Spinal cord (tissue), 10 donors: ENCODE data around the gene OSBPL7. TPM values are rescaled to one million over a fixed set of nuclear protein-coding genes. Genes with fewer than 3 reads are reported as not detected.

Source experiments
- DNase-seq, 6 donors: peaks; one replicate each; pipeline versions ENCODE4 v3.0.0 to v3.0.0-alpha.2; 2013 to 2015; ENCODE audit warnings: low spot score in 6 of 6, low read depth in 4 of 6
- H3K27ac ChIP-seq: one replicate; pipeline ENCODE4 v1.5.1; 2013; ENCODE audit warnings: low read depth, low read length, control low read depth
- H3K27me3 ChIP-seq: one replicate; pipeline ENCODE4 v1.6.1; 2013; ENCODE audit warnings: low read length; ENCODE audit not compliant: control insufficient read depth, insufficient read depth
- H3K36me3 ChIP-seq: one replicate; pipeline ENCODE4 v1.6.1; 2013; ENCODE audit warnings: low read length; ENCODE audit not compliant: control insufficient read depth, insufficient read depth
- H3K4me1 ChIP-seq: one replicate; pipeline ENCODE4 v1.6.1; 2013; ENCODE audit warnings: low read length; ENCODE audit not compliant: control insufficient read depth, insufficient read depth
- H3K4me3 ChIP-seq: one replicate; pipeline ENCODE4 v1.5.1; 2013; ENCODE audit warnings: low read depth, low read length, control low read depth
- H3K9me3 ChIP-seq: one replicate; pipeline ENCODE4 v1.6.1; 2013; ENCODE audit warnings: low read length; ENCODE audit not compliant: control insufficient read depth, insufficient read depth
- WGBS: methylation state at CpG from one replicate; pipeline ENCODE4 v1.1.5; 2013; ENCODE audit warnings: missing lambda C conversion rate; ENCODE audit not compliant: insufficient coverage; 5-methylcytosine and 5-hydroxymethylcytosine counted together
- polyA plus RNA-seq, 2 donors: library from polyadenylated mRNA; unstranded; fragments of 120-200 nt; gene quantifications; one replicate each; pipeline ENCODE4 v1.2.1, GENCODE V29; 2013; ENCODE audit not compliant: insufficient read length in 2 of 2
- total RNA-seq, 2 donors: library from RNA; depleted of rRNA in 1 of 2; stranded (reverse); fragments of 120-200 nt in 1 of 2; fragments of >200 nt in 1 of 2; gene quantifications; one replicate each; pipeline versions ENCODE4 v1.2.3 to v1.2.4, GENCODE V29; 2013 to 2014
- donor health status: healthy.

The OSBPL7 gene
- total and polyA plus RNA-seq, 4 donors, result 7.1 to 25.6 (median 17.8) TPM

- no peaks in the 10 kb centered on the region for H3K27me3 ChIP-seq
- WGBS, result 94% methylated on average over 18 of the region's 21 CpGs
- DNase-seq, result no peak
- H3K4me3 ChIP-seq, result no peak overlapping the region
- H3K9me3 ChIP-seq, result no peaks in the 10 kb centered on the region
- peaks cover 89% of the 10 kb centered on the region for H3K36me3 ChIP-seq
- H3K4me1 ChIP-seq, result peaks cover 17% of the 10 kb centered on the region
- H3K27ac ChIP-seq, result no peak overlapping the region
Observed at GRCh38 chr17:47816111-47816735, 5.4 kb downstream of the OSBPL7 start.

- Histone ChIP-seq H3K27me3 (no peaks in the 10 kb centered on the region), H3K36me3 (peaks cover 98% of the 10 kb centered on the region), H3K9me3 (no peaks in the 10 kb centered on the region), H3K4me3 (no peak overlapping the region), H3K4me1 (peaks cover 10% of the 10 kb centered on the region), H3K27ac (no peak overlapping the region)
- WGBS, result 95% methylated on average over 21 of the region's 21 CpGs
- no peak for DNase-seq
Observed at GRCh38 chr17:47815106-47815918, 6.3 kb downstream of the OSBPL7 start.

- H3K4me1 ChIP-seq, result peaks cover 5% of the 10 kb centered on the region
- no peak for DNase-seq
- no peaks in the 10 kb centered on the region for H3K9me3 ChIP-seq
- H3K27me3 ChIP-seq, result no peaks in the 10 kb centered on the region
- no peak overlapping the region for H3K27ac ChIP-seq
- 94% methylated on average over 22 of the region's 22 CpGs for WGBS
- peaks cover 99% of the 10 kb centered on the region for H3K36me3 ChIP-seq
- H3K4me3 ChIP-seq, result no peak overlapping the region
Observed at GRCh38 chr17:47813512-47814031, 8.0 kb downstream of the OSBPL7 start.

- H3K36me3 ChIP-seq, result peaks cover 99% of the 10 kb centered on the region
- DNase-seq, result no peak
- 95% methylated on average over 14 of the region's 14 CpGs for WGBS
- H3K4me3 ChIP-seq, result no peak overlapping the region
- no peaks in the 10 kb centered on the region for H3K9me3 ChIP-seq
- peaks cover 5% of the 10 kb centered on the region for H3K4me1 ChIP-seq
- H3K27me3 ChIP-seq, result no peaks in the 10 kb centered on the region
- H3K27ac ChIP-seq, result no peak overlapping the region
Observed at GRCh38 chr17:47813077-47813476, 8.5 kb downstream of the OSBPL7 start.

GRCh38 chr17:47812146-47812920, 9.3 kb downstream of the OSBPL7 start:
- Histone ChIP-seq H3K9me3 (no peaks in the 10 kb centered on the region), H3K36me3 (peaks cover 99% of the 10 kb centered on the region), H3K4me3 (no peak overlapping the region), H3K27me3 (no peaks in the 10 kb centered on the region), H3K4me1 (peaks cover 5% of the 10 kb centered on the region), H3K27ac (no peak overlapping the region)
- DNase-seq, result no peak
- 84% methylated on average over 18 of the region's 18 CpGs for WGBS

GRCh38 chr17:47811709-47812108, 9.9 kb downstream of the OSBPL7 start:
- Histone ChIP-seq H3K4me3 (no peak overlapping the region), H3K9me3 (no peaks in the 10 kb centered on the region), H3K27me3 (no peaks in the 10 kb centered on the region), H3K4me1 (peaks cover 5% of the 10 kb centered on the region), H3K36me3 (peaks cover 98% of the 10 kb centered on the region), H3K27ac (no peak overlapping the region)
- no peak for DNase-seq
- WGBS, result no CpG with 5 or more reads among the region's 7 CpGs

GRCh38 chr17:47810901-47811635, 10.5 kb downstream of the OSBPL7 start:
- peaks cover 5% of the 10 kb centered on the region for H3K4me1 ChIP-seq
- DNase-seq, result no peak
- H3K27ac ChIP-seq, result no peak overlapping the region
- H3K9me3 ChIP-seq, result no peaks in the 10 kb centered on the region
- no peaks in the 10 kb centered on the region for H3K27me3 ChIP-seq
- H3K36me3 ChIP-seq, result peaks cover 97% of the 10 kb centered on the region
- WGBS, result 69% methylated on average over 9 of the region's 9 CpGs
- H3K4me3 ChIP-seq, result no peak overlapping the region

- DNase-seq, result no peak
- Histone ChIP-seq H3K4me1 (peaks cover 5% of the 10 kb centered on the region), H3K9me3 (no peaks in the 10 kb centered on the region), H3K36me3 (peaks cover 92% of the 10 kb centered on the region), H3K4me3 (no peak overlapping the region), H3K27ac (no peak overlapping the region), H3K27me3 (no peaks in the 10 kb centered on the region)
- WGBS, result 33% methylated on average over 5 of the region's 10 CpGs
Observed at GRCh38 chr17:47810200-47810821, 11.3 kb downstream of the OSBPL7 start.
